GM12878 (cell line): ENCODE measurements around the gene ICA1. TPM values are rescaled to one million over a fixed set of nuclear protein-coding genes. Genes with fewer than 3 reads are reported as not detected.

Experiments
- ATAC-seq: fragments of 200-7000 bp; cut with Tn5 transposase; 3 replicates; pipeline ENCODE4 v1.9.1; 2020; ENCODE audit warnings: mild to moderate bottlenecking, moderate library complexity
- BruUV-seq: library from RNA; stranded (reverse); fragments of 400-500 nt; replicated peaks from 2 replicates; lab custom pipeline; 2021; lab: Mats Ljungman, UMichigan
- CTCF ChIA-PET: fragments of 300-600 bp; sonication (Branson Sonifier 250); formaldehyde crosslinking; extraction: SDS; loops from one replicate; lab custom pipeline; 2021; ENCODE audit warnings: inconsistent platforms; lab: Yijun Ruan, JAX
- POLR2A ChIA-PET: fragments of 350-600 bp; formaldehyde crosslinking; extraction: SDS; loops from one replicate; lab custom pipeline; 2021; ENCODE audit warnings: inconsistent platforms; lab: Charles Lee
- RAD21 ChIA-PET: fragments of 300-600 bp; sonication (Branson Sonifier 250); formaldehyde crosslinking; loops from one replicate; lab custom pipeline; 2023; ENCODE audit warnings: antibody characterized with exemption; ENCODE audit not compliant: unreplicated experiment; lab: Charles Lee
- SMC1A ChIA-PET: fragments of 300-600 bp; sonication (Branson Sonifier 250); formaldehyde crosslinking; loops from one replicate; lab custom pipeline; 2023; ENCODE audit not compliant: unreplicated experiment, uncharacterized antibody; lab: Charles Lee
- DNase-seq: peaks from one replicate; pipeline ENCODE4 v3.0.0-alpha.2; 2011; ENCODE audit warnings: low read depth, low spot score
- FAIRE-seq: peaks from 3 replicates; lab custom pipeline; 2011; peaks lifted over from hg19 to GRCh38; lab: Jason Lieb, UNC
- H2AFZ ChIP-seq: 2 replicates; pipeline ENCODE4 v1.6.0; 2011; ENCODE audit warnings: low read depth, low read length, control low read depth; ENCODE audit not compliant: control insufficient read depth
- H3K27ac ChIP-seq: 2 replicates; pipeline ENCODE4 v1.5.1; 2011; ENCODE audit warnings: control low read depth; ENCODE audit not compliant: control insufficient read depth, insufficient read depth
- H3K27me3 ChIP-seq, 2 experiments: replicated peaks in 1 of 2; 2 replicates each; pipeline versions ENCODE4 v1.6.0 to v1.6.1; 2011; ENCODE audit warnings: low read length in 1 of 2; ENCODE audit not compliant: control insufficient read depth in 2 of 2, insufficient read depth in 2 of 2
- H3K36me3 ChIP-seq, 2 experiments: 2 replicates each; pipeline ENCODE4 v1.5.1; 2011; ENCODE audit warnings: low read length in 1 of 2; ENCODE audit not compliant: control insufficient read depth in 2 of 2, insufficient read depth in 2 of 2
- H3K4me1 ChIP-seq: 2 replicates; pipeline ENCODE4 v1.6.1; 2011; ENCODE audit warnings: mild to moderate bottlenecking, low read length, moderate library complexity, mixed read lengths; ENCODE audit not compliant: control insufficient read depth, insufficient read depth
- H3K4me2 ChIP-seq: 2 replicates; pipeline ENCODE4 v1.6.0; 2011; ENCODE audit warnings: control low read depth; ENCODE audit not compliant: control insufficient read depth, insufficient read depth
- H3K4me3 ChIP-seq: fragments of 200-600 bp; sonication (generic); 2 replicates; pipeline ENCODE4 v1.5.1; 2016
- H3K79me2 ChIP-seq: 2 replicates; pipeline ENCODE4 v1.6.0; 2011; ENCODE audit warnings: low read length; ENCODE audit not compliant: control insufficient read depth, insufficient read depth
- H3K9ac ChIP-seq: 2 replicates; pipeline ENCODE4 v1.8.0; 2011; ENCODE audit warnings: low read length, control low read depth, mixed read lengths; ENCODE audit not compliant: control insufficient read depth, insufficient read depth
- H3K9me3 ChIP-seq: replicated peaks from 3 replicates; pipeline ENCODE4 v1.5.1; 2011; ENCODE audit warnings: mild to moderate bottlenecking, low read length; ENCODE audit not compliant: control insufficient read depth, insufficient read depth
- H4K20me1 ChIP-seq: 2 replicates; pipeline ENCODE4 v1.6.0; 2011; ENCODE audit not compliant: control insufficient read depth, insufficient read depth
- CBX3 ChIP-seq: fragments of 200-600 bp; sonication (generic); IDR thresholded peaks from 2 replicates; pipeline ENCODE4 v1.6.1; 2016; ENCODE audit warnings: low read depth, borderline replicate concordance
- CHD1 ChIP-seq: IDR thresholded peaks from 2 replicates; pipeline ENCODE4 v1.6.1; 2012; ENCODE audit warnings: low read depth, low read length, improper control_type of control experiment
- EP300 ChIP-seq, 2 experiments: fragments of 150-350 bp in 1 of 2; IDR thresholded peaks; 2 replicates each; pipeline ENCODE4 v1.6.1; 2011 to 2012; ENCODE audit warnings: low read depth in 2 of 2, low read length in 2 of 2, borderline replicate concordance in 1 of 2, improper control_type of control experiment in 1 of 2, inconsistent platforms in 1 of 2; ENCODE audit not compliant: control insufficient read depth in 1 of 2
- FOS ChIP-seq: IDR thresholded peaks from 3 replicates; pipeline ENCODE4 v1.6.1; 2011; ENCODE audit warnings: borderline replicate concordance; ENCODE audit not compliant: insufficient read length; ENCODE audit errors: extremely low read depth
- IKZF2 ChIP-seq, 2 experiments: fragments of 450-650 bp; IDR thresholded peaks; 2 replicates each; pipeline ENCODE4 v1.6.1; 2017; ENCODE audit warnings: mild to moderate bottlenecking in 2 of 2, moderate library complexity in 2 of 2
- NR2C2 ChIP-seq: IDR thresholded peaks from 2 replicates; pipeline ENCODE4 v1.6.1; 2011; ENCODE audit warnings: borderline replicate concordance, low read depth; ENCODE audit not compliant: control insufficient read depth, insufficient read length
- RCOR1 ChIP-seq: conservative IDR thresholded peaks from 2 replicates; pipeline ENCODE4 v1.6.1; 2012; ENCODE audit warnings: low read depth, low read length, improper control_type of control experiment
- ZNF274 ChIP-seq: IDR thresholded peaks from one replicate; pipeline ENCODE4 v1.8.0; 2011; ENCODE audit not compliant: insufficient read length, insufficient read depth
- WGBS: methylation state at CpG from one replicate; pipeline ENCODE4 v1.1.6; 2016; ENCODE audit warnings: low lambda C conversion rate; ENCODE audit not compliant: insufficient replicate concordance, insufficient coverage; ENCODE audit errors: missing lambda C conversion rate; 5-methylcytosine and 5-hydroxymethylcytosine counted together
- in situ Hi-C: fragments of 300-500 bp; cut with MboI; formaldehyde crosslinking; loops from 9 replicates; pipeline ENCODE4 v1.14.3; 2018; ENCODE audit warnings: mixed read lengths
- intact Hi-C: fragments of 100-400 bp; cut with micrococcal nuclease; formaldehyde crosslinking; loops from one replicate; pipeline ENCODE4 v1.14.2; 2022; ENCODE audit not compliant: unreplicated experiment
- polyA plus RNA-seq, 11 experiments: library from polyadenylated mRNA; depleted of rRNA in 4 of 11; unstranded in 6 of 11; stranded (reverse) in 5 of 11; fragments of >200 nt; fragmentation: Nextera tagmentation in 4 of 11; fragmentation: Illumina TruSeq in 1 of 11; extraction: Ambion mirVana in 4 of 11; extraction: Trizol in 1 of 11; gene quantifications; 1 replicate in 1 of 11; 2 replicates in 10 of 11; pipeline versions ENCODE4 v1.2.1 to v1.2.3, GENCODE V29; 2011 to 2016; ENCODE audit warnings: inconsistent platforms in 2 of 11, missing spikeins in 2 of 11, low read depth in 1 of 11
- total RNA-seq, 4 experiments: library from RNA; depleted of rRNA in 3 of 4; stranded (reverse); fragments of >200 nt in 3 of 4; fragmentation: Illumina TruSeq in 1 of 4; extraction: Trizol in 1 of 4; gene quantifications; 2 replicates each; pipeline versions ENCODE4 v1.2.1 to v1.2.3, GENCODE V29; 2013 to 2021
- TF ChIP-seq, protein P1 (sequence below): IDR thresholded peaks from 2 replicates; pipeline ENCODE4 v1.6.1; 2012; ENCODE audit warnings: improper control_type of control experiment, low read depth, low read length; ENCODE audit not compliant: insufficient replicate concordance

ICA1 gene
- total and polyA plus RNA-seq, 10 of the 15 experiments (the other 5 are each of a cell fraction or from before 2014, with no cell fraction given), result 1.3 to 35.1 (median 3.3) TPM

GRCh38 chr7:8220376-8221100 lies 41.4 kb downstream of the ICA1 start:
- 67% methylated on average over 7 of the region's 7 CpGs for WGBS
- Histone ChIP-seq H2AFZ (no peak overlapping the region), H3K9me3 (no peaks in the 10 kb centered on the region), H3K4me3 (no peak overlapping the region), H3K4me2 (no peak overlapping the region), H3K79me2 (no peaks in the 10 kb centered on the region), H3K27me3 (peaks cover 0 to 1% of the 10 kb centered on the region in 2 experiments; a peak in 1 of 4 replicates), H3K27ac (no peak overlapping the region), H3K9ac (no peak overlapping the region), H4K20me1 (no peaks in the 10 kb centered on the region), H3K36me3 (no peaks in the 10 kb centered on the region), H3K4me1 (no peaks in the 10 kb centered on the region)
- ChIA-PET SMC1A (interaction anchor here (0.6 to 6.8 kb wide), 3 partner anchors 539 to 586 kb away, joined by 3 to 70 read pairs (median 10); no protein-coding TSS in a partner anchor), CTCF (interaction anchor here (1.0 to 3.4 kb wide), 4 partner anchors 10 to 796 kb away, joined by 3 to 11 read pairs (median 6); no protein-coding TSS in a partner anchor), RAD21 (interaction anchor here (1.7 kb wide), 1 partner anchor 76 kb away, joined by 4 read pairs; no protein-coding TSS in a partner anchor), POLR2A (no interaction called here)
- BruUV-seq, result no TSS peak
- intact Hi-C loops, result loop anchor here (5.0 kb wide), 1 partner anchor 77 kb away; no protein-coding TSS in a partner anchor
- FAIRE-seq (no peak), ATAC-seq (no peak), DNase-seq (no peak)
- in situ Hi-C loops, result loop anchor here (10.0 to 25.0 kb wide), 3 partner anchors 633 to 1266 kb away; no protein-coding TSS in a partner anchor
- no peak for TF ChIP-seq NR2C2
- TF ChIP-seq FOS, result no peak
- TF ChIP-seq ZNF274, result no peak
- TF ChIP-seq CBX3, result no peak
- no peak for TF ChIP-seq RCOR1
- TF ChIP-seq IKZF2 (IDR thresholded peaks at IDR 0.05), result no peak
- TF ChIP-seq CHD1, result no peak
- TF ChIP-seq EP300 (IDR thresholded peaks at IDR 0.05; ENCODE audit: borderline replicate concordance in 1 of 2, control insufficient read depth in 1 of 2, low read depth in 2 of 2, low read length in 2 of 2), result no peak
- TF ChIP-seq, protein P1, sequence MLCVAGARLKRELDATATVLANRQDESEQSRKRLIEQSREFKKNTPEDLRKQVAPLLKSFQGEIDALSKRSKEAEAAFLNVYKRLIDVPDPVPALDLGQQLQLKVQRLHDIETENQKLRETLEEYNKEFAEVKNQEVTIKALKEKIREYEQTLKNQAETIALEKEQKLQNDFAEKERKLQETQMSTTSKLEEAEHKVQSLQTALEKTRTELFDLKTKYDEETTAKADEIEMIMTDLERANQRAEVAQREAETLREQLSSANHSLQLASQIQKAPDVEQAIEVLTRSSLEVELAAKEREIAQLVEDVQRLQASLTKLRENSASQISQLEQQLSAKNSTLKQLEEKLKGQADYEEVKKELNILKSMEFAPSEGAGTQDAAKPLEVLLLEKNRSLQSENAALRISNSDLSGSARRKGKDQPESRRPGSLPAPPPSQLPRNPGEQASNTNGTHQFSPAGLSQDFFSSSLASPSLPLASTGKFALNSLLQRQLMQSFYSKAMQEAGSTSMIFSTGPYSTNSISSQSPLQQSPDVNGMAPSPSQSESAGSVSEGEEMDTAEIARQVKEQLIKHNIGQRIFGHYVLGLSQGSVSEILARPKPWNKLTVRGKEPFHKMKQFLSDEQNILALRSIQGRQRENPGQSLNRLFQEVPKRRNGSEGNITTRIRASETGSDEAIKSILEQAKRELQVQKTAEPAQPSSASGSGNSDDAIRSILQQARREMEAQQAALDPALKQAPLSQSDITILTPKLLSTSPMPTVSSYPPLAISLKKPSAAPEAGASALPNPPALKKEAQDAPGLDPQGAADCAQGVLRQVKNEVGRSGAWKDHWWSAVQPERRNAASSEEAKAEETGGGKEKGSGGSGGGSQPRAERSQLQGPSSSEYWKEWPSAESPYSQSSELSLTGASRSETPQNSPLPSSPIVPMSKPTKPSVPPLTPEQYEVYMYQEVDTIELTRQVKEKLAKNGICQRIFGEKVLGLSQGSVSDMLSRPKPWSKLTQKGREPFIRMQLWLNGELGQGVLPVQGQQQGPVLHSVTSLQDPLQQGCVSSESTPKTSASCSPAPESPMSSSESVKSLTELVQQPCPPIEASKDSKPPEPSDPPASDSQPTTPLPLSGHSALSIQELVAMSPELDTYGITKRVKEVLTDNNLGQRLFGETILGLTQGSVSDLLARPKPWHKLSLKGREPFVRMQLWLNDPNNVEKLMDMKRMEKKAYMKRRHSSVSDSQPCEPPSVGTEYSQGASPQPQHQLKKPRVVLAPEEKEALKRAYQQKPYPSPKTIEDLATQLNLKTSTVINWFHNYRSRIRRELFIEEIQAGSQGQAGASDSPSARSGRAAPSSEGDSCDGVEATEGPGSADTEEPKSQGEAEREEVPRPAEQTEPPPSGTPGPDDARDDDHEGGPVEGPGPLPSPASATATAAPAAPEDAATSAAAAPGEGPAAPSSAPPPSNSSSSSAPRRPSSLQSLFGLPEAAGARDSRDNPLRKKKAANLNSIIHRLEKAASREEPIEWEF, result no peak
